ENCODE data around the gene C1QTNF12.

GRCh38 chr1:1211541-1212441 lies 34.7 kb downstream of the C1QTNF12 start:
- TF ChIP-seq CTCF (IDR thresholded peaks at IDR 0.05) (no peak), EZH2 (IDR thresholded peaks at IDR 0.05) (no peak), EZH2phosphoT487 (IDR thresholded peaks at IDR 0.05) (no peak)

Measured in neural progenitor cell (in vitro differentiated cells).